GM10266 (cell line): ENCODE results near the gene TBCC.
"Not testable (repeated sequence)": the region's sequence is repeated elsewhere in the genome, so short reads cannot be mapped to it uniquely, and the experiment has no call there.

Source experiments
- DNase-seq: peaks from one replicate; pipeline ENCODE4 v3.0.0; 2012; ENCODE audit errors: extremely low spot score
- TF ChIP-seq, protein P1 (sequence below): IDR thresholded peaks from 2 replicates; pipeline ENCODE4 v1.5.1; 2012; ENCODE audit warnings: mild to moderate bottlenecking, low read depth; ENCODE audit not compliant: control insufficient read depth, insufficient read depth; ENCODE audit errors: missing control alignments

The TBCC gene

DNA sequence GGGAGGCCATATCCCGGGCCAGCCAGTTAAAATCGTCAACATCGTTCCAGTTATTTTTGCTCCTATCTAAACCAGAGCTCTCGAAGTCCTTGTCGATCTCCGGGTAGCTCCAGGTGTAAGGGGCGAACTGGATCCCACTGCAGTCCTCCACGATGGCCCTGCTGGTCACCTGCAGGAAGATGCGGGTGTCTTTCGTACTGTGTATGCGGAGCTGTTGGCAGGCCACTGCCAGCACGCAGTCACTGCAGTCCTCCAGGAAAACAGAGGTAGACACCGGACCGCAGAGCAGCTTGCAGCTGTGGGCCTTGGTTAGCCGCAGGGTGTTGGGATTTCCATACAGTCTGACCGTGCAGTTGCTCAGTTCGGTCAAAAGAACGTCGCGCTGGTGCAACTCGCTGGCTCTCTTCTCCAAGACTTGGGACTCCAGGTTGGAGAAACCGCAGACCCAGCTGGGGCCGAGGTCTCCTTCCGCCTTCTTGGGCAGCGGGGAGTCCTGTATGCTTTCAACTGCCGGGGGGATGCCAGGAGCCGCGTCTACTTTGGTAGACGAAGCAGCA lies 742 bp downstream of the TBCC start:
- TF ChIP-seq, protein P1, sequence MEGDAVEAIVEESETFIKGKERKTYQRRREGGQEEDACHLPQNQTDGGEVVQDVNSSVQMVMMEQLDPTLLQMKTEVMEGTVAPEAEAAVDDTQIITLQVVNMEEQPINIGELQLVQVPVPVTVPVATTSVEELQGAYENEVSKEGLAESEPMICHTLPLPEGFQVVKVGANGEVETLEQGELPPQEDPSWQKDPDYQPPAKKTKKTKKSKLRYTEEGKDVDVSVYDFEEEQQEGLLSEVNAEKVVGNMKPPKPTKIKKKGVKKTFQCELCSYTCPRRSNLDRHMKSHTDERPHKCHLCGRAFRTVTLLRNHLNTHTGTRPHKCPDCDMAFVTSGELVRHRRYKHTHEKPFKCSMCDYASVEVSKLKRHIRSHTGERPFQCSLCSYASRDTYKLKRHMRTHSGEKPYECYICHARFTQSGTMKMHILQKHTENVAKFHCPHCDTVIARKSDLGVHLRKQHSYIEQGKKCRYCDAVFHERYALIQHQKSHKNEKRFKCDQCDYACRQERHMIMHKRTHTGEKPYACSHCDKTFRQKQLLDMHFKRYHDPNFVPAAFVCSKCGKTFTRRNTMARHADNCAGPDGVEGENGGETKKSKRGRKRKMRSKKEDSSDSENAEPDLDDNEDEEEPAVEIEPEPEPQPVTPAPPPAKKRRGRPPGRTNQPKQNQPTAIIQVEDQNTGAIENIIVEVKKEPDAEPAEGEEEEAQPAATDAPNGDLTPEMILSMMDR: no peak
- no peak for DNase-seq

DNA sequence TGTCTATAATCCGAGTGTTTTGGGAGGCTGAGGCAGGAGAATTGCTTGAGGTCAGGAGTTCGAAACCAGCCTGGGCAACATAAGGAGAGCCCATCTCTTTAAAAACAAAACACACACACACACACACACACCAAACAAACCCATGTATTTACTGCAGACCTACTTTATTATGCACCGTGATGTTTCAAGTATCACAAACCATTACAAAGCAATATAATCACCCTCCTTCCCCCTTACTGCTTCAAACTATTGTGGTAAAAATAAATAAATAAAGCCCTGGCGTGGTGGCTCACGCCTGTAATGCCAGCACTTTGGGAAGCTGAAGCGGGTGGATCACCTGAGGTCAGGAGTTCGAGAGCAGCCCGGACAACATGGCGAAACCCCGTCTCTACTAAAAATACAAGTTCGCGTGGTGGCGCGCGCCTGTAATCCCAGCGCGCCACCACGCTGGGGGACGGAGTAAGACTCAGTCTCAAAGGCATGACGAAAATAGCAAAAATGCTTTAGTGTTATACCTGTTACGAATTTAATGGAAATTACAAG lies 1.5 kb downstream of the TBCC start:
- TF ChIP-seq, protein P1: no peak
- no peak for DNase-seq

GRCh38 chr6:42742116-42742894 lies 3.6 kb downstream of the TBCC start:
- TF ChIP-seq, protein P1: no peak
- no peak for DNase-seq

GRCh38 chr6:42740725-42741124 lies 5.2 kb downstream of the TBCC start:
- DNase-seq: no peak
- TF ChIP-seq, protein P1: no peak

- no peak for DNase-seq
- TF ChIP-seq, protein P1: no peak
These were observed 9.9 kb downstream of the TBCC start for GRCh38 chr6:42735976-42736375.

GRCh38 chr6:42733867-42734481 lies 11.9 kb downstream of the TBCC start:
- DNase-seq: not testable (repeated sequence)

GRCh38 chr6:42729731-42730130 lies 16.2 kb downstream of the TBCC start:
- no peak for DNase-seq
- TF ChIP-seq, protein P1: no peak
